T-helper 1 cell treated with Interleukin-12 subunit alpha and Interleukin-12 subunit beta and Interleukin-4 antibody, amounts not matched to agents 30 μg/mL and 1 μg/mL, for 36 hours (primary cell): Measurements from ENCODE around the gene UBL5.
A peak's percentile ranks its signal among the peaks of the same experiment; 100 is the strongest.

ENCODE experiments used
- H3K27ac Mint-ChIP-seq: one replicate; pipeline ENCODE4 v1.8.0; 2021; ENCODE audit warnings: mild to moderate bottlenecking, mixed read lengths
- H3K27me3 Mint-ChIP-seq: one replicate; pipeline ENCODE4 v1.8.0; 2021; ENCODE audit warnings: low read depth, mixed read lengths
- H3K36me3 Mint-ChIP-seq: one replicate; pipeline ENCODE4 v1.8.0; 2021; ENCODE audit warnings: low read depth, mixed read lengths
- H3K4me1 Mint-ChIP-seq: one replicate; pipeline ENCODE4 v1.8.0; 2021; ENCODE audit warnings: low read depth, mixed read lengths
- H3K4me3 Mint-ChIP-seq: one replicate; pipeline ENCODE4 v1.8.0; 2021; ENCODE audit warnings: mild to moderate bottlenecking, moderate library complexity, mixed read lengths
- H3K9me3 Mint-ChIP-seq: one replicate; pipeline ENCODE4 v1.8.0; 2021; ENCODE audit warnings: mixed read lengths

The UBL5 gene

GRCh38 chr19:9856609-9857008, 28.9 kb downstream of the UBL5 start:
- H3K36me3 Mint-ChIP-seq = peaks cover 19% of the 10 kb centered on the region
- no peaks in the 10 kb centered on the region for H3K9me3 Mint-ChIP-seq
- no peaks in the 10 kb centered on the region for H3K27me3 Mint-ChIP-seq
- peak overlapping the region; percentile 57 for H3K27ac Mint-ChIP-seq
- H3K4me1 Mint-ChIP-seq = peaks cover 37% of the 10 kb centered on the region
- no peak overlapping the region for H3K4me3 Mint-ChIP-seq

- peak overlapping the region; percentile 97 for H3K27ac Mint-ChIP-seq
- peak overlapping the region; percentile 93 for H3K4me3 Mint-ChIP-seq
These were observed 29.5 kb downstream of the UBL5 start for GRCh38 chr19:9857076-9857721.

DNA sequence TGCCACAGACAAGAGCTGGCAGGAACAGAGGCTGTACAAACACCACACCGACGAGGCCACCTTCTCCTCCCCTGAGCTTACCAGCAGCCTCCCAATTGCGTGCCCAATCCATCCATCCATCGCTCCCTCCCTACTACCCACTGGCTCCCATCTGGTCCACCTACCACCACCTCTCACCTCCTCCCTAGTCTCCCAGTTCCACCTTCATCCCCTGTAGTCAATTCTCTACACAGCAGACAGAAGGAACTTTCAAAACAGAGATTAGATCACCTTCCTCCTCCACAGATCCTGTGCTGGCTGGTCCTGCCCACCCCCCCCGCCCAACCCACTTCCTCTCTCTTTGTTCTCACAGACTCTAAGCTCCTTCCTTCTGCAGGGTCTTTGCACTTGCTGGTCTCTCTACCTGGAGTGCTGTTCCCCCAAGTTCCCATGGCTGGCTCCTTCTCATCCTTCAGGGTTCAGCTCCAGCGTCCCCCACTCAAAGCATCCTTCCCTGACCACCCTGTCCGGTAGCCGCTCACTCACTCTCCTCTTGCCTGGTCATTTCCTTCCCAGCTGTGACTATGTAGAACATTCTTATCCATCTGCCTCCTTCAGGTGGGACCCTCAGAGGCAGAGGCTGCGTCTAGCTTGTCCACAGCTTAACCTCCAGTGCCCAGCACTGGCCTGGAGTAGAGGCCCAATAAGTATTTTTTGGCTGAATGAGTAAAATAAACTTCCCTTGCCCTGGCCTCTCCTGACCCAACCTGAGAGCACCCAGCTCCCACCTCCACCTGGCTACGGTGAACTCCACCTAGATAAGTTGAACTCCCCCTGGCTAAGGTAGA, 30.4 kb downstream of the UBL5 start:
- Mint-ChIP-seq H3K36me3 (peaks cover 18% of the 10 kb centered on the region), H3K27me3 (no peaks in the 10 kb centered on the region), H3K4me1 (peaks cover 48% of the 10 kb centered on the region), H3K9me3 (no peaks in the 10 kb centered on the region), H3K27ac (peak overlapping the region; percentile 97), H3K4me3 (peak overlapping the region; percentile 93)

More at GRCh38 chr19:9857076-9857721, 29.5 kb downstream of the UBL5 start:
- H3K36me3 Mint-ChIP-seq = peaks cover 19% of the 10 kb centered on the region
- H3K27me3 Mint-ChIP-seq = no peaks in the 10 kb centered on the region
- H3K4me1 Mint-ChIP-seq = peaks cover 40% of the 10 kb centered on the region
- H3K9me3 Mint-ChIP-seq = no peaks in the 10 kb centered on the region

DNA sequence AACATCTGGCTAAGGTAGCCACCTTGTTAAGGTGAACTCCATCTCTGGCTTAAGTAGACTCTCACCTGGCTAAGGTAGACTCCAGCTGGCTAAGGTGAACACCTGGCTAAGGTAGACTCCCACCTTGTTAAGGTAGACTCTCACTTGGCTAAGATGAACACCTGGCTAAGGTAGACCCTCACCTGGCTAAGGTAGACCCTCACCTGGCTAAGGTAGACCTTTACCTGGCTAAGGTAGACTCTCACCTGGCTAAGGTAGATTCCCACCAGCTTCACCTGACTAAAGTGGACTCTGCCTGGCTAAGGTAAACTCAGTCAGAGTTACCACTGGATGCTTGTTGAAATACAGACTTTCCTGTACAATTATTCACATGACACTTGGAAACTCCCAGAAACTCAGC, 31.0 kb downstream of the UBL5 start:
- H3K4me3 Mint-ChIP-seq = peak overlapping the region; percentile 93
- H3K9me3 Mint-ChIP-seq = no peaks in the 10 kb centered on the region
- H3K27me3 Mint-ChIP-seq = no peaks in the 10 kb centered on the region
- peak overlapping the region; percentile 97 for H3K27ac Mint-ChIP-seq
- peaks cover 54% of the 10 kb centered on the region for H3K4me1 Mint-ChIP-seq
- H3K36me3 Mint-ChIP-seq = peaks cover 18% of the 10 kb centered on the region

DNA sequence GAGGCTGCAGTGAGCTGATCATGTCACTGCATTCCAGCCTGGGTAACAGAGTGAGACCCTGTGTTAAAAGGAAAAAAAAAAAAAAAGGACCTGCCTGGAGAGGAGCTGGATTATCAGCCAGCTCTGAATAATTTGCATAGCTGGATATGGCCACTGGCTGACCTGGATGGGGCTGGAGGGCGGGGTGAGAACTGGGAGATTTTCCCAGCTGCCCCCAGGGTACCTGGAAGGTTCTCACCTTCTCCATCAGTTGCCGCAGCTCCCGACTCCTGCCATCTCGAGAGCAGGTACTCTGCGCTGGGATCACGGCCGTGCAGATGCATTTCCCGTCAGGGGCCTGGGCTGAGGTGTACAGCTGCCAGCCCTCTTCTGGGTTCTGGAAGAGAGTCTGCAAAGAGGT, 32.7 kb downstream of the UBL5 start:
- Mint-ChIP-seq H3K27ac (no peak overlapping the region), H3K4me1 (peaks cover 60% of the 10 kb centered on the region), H3K27me3 (no peaks in the 10 kb centered on the region)

DNA sequence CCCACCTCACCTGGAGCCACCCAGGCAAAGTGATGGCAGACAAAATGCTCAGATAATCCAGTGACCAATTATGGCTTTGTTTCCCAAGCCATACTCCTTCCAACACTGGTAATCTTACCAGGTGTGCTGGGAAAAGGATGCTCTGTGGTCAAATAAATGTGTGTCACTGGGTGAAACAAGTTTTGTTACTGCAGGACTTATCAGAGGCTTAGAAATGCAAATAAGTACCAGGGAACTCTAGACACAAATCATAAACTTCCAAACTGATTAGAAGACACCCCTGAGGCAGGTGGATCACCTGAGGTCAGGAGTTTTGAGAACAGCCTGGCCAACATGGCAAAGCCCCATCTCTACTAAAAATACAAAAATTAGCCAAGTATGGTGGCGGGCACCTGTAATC, 33.8 kb downstream of the UBL5 start:
- H3K4me1 Mint-ChIP-seq = peaks cover 67% of the 10 kb centered on the region
- H3K9me3 Mint-ChIP-seq = no peaks in the 10 kb centered on the region
- H3K4me3 Mint-ChIP-seq = no peak overlapping the region
- no peaks in the 10 kb centered on the region for H3K27me3 Mint-ChIP-seq
- H3K27ac Mint-ChIP-seq = peak overlapping the region; percentile 76
- peaks cover 14% of the 10 kb centered on the region for H3K36me3 Mint-ChIP-seq

More for the DNA sequence above, 32.7 kb downstream of the UBL5 start:
- peaks cover 13% of the 10 kb centered on the region for H3K36me3 Mint-ChIP-seq
- H3K9me3 Mint-ChIP-seq = no peaks in the 10 kb centered on the region
- no peak overlapping the region for H3K4me3 Mint-ChIP-seq

GRCh38 chr19:9862938-9863337, 35.2 kb downstream of the UBL5 start:
- Mint-ChIP-seq H3K9me3 (no peaks in the 10 kb centered on the region), H3K27me3 (no peaks in the 10 kb centered on the region), H3K4me1 (peaks cover 63% of the 10 kb centered on the region), H3K36me3 (peaks cover 6% of the 10 kb centered on the region), H3K4me3 (peak overlapping the region; percentile 93), H3K27ac (peak overlapping the region; percentile 97)

GRCh38 chr19:9863759-9864158, 36.0 kb downstream of the UBL5 start:
- peak overlapping the region; percentile 97 for H3K27ac Mint-ChIP-seq
- peak overlapping the region; percentile 93 for H3K4me3 Mint-ChIP-seq
- no peaks in the 10 kb centered on the region for H3K27me3 Mint-ChIP-seq
- no peaks in the 10 kb centered on the region for H3K9me3 Mint-ChIP-seq
- peaks cover 6% of the 10 kb centered on the region for H3K36me3 Mint-ChIP-seq
- peaks cover 55% of the 10 kb centered on the region for H3K4me1 Mint-ChIP-seq

DNA sequence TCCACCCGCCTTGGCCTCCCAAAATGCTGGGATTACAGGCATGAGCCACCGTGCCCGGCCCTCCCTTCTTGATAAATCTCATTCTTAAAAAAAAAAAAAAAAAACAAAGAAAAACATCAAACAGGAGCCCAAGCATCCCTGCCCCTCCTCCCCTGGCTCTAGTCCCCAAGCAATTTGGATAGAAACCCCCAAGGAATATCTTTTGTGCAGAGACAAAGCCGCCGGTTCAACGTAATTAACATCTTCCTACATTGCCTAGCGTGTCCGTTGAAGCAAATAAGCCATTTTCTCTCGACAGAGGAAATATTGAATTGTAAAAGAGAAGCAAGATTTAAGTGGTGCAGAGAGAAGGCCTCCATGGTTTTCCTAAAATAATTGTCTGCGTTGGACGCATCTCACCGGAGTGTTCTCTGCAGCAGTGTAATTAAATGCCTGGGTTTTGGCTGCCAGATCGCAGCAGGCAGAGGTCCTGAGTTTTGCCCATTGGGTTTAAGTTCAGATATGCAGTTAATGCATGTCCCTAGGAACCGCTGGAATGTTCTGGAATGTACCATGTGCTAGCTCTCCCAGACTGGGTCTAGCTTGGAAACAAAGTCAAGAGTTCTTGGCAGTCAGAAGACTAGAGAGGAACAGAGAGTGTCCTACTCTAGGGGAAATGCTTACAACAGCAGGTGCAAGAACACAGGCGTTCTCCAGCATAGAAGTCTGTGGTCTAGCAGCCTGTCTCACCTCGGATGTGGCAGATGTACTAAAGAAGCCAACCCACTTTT, 38.2 kb downstream of the UBL5 start:
- Mint-ChIP-seq H3K4me1 (peaks cover 46% of the 10 kb centered on the region), H3K27me3 (no peaks in the 10 kb centered on the region), H3K9me3 (no peaks in the 10 kb centered on the region), H3K4me3 (peak overlapping the region; percentile 56), H3K27ac (peak overlapping the region; percentile 73), H3K36me3 (peaks cover 6% of the 10 kb centered on the region)

- Mint-ChIP-seq H3K27me3 (no peaks in the 10 kb centered on the region), H3K9me3 (no peaks in the 10 kb centered on the region), H3K27ac (no peak overlapping the region), H3K4me3 (no peak overlapping the region), H3K36me3 (peaks cover 4% of the 10 kb centered on the region), H3K4me1 (peaks cover 21% of the 10 kb centered on the region)
These were observed 41.4 kb downstream of the UBL5 start for GRCh38 chr19:9868983-9869617.

DNA sequence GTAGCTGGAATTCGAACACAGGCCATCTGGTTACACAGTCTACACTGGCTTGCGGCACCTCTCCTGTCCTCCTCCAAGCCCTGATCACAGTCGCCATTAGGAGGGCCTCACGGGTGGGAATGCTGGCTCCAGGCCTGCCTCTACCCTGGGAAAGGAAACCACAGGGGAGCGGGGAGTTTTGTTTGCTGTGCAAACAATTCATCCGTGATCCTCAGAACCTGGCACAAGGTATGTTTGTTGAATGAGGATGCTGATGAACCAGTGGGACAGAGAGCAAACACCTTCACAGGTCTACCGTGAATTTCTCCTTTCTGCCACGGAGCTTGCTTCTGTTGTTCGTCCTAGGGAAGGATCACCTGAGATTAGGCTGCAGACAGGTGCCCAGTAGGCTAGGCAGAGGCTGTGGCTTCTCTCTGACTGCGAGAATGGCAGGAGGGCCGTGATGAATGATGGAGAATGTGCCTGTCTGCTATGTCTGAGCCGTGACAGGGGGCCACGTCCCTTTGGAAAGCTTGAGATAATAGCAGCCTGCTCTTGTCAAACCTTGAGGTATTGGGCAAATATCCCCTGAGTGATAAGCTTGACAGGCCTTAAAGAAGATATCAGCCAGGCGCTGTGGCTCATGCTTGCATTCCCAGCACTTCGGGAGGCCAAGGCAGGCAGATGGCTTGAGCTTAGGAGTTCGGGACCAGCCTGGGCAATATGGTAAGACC, 44.1 kb downstream of the UBL5 start:
- no peaks in the 10 kb centered on the region for H3K36me3 Mint-ChIP-seq
- no peaks in the 10 kb centered on the region for H3K9me3 Mint-ChIP-seq
- H3K27me3 Mint-ChIP-seq = no peaks in the 10 kb centered on the region
- H3K4me1 Mint-ChIP-seq = peaks cover 4% of the 10 kb centered on the region
- no peak overlapping the region for H3K27ac Mint-ChIP-seq
- H3K4me3 Mint-ChIP-seq = no peak overlapping the region

GRCh38 chr19:9872618-9873242, 45.0 kb downstream of the UBL5 start:
- Mint-ChIP-seq H3K4me3 (no peak overlapping the region), H3K27me3 (no peaks in the 10 kb centered on the region), H3K9me3 (no peaks in the 10 kb centered on the region), H3K27ac (no peak overlapping the region), H3K36me3 (no peaks in the 10 kb centered on the region), H3K4me1 (no peaks in the 10 kb centered on the region)

GRCh38 chr19:9875031-9875627, 47.4 kb downstream of the UBL5 start:
- Mint-ChIP-seq H3K27ac (no peak overlapping the region), H3K27me3 (no peaks in the 10 kb centered on the region), H3K36me3 (no peaks in the 10 kb centered on the region), H3K9me3 (no peaks in the 10 kb centered on the region), H3K4me1 (peaks cover 3% of the 10 kb centered on the region), H3K4me3 (no peak overlapping the region)
